Activated CD8-positive, alpha-beta memory T cell treated with anti-CD3 and anti-CD28 coated beads, Interleukin-2, amount 50 U/mL, for 4 hours (primary cell): Measurements from ENCODE around the gene PCCA.

Experiments
- DNase-seq: peaks from one replicate; pipeline ENCODE4 v3.0.0-alpha.2; 2020

PCCA gene

DNA sequence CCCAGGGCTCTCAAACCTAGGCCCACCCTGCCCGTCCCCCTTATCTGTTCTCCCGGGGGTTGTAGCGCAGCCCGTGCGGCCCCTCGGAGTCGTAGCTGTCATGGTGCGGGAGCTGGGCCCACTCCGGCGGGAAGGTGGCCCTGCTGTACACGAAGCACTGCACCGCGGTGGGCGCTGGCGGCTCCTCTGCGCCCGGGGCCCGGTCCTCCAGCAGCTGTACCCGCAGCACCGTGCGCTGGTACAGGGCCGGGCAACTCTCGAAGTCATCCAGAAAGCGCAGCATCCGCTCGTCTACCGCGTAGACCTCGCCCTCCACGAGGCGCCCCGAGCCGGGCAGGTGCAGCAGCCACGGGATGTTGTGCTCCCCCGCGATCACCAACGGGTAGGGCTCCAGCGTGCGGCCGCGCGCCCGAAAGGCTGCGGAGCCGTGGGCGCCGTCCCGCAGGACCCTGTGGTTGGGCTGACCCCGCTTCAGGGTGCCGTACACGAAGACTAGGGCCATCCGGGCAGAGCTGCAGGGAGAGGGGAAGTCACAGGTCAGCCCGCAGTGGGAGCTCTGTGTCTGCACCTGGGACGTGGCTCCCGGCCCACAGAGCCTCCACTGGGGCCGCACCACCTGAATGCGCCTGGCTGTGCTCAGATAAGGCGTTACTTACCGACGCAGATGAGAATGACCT lies 443.3 kb downstream of the PCCA start:
- DNase-seq = no peak

DNA sequence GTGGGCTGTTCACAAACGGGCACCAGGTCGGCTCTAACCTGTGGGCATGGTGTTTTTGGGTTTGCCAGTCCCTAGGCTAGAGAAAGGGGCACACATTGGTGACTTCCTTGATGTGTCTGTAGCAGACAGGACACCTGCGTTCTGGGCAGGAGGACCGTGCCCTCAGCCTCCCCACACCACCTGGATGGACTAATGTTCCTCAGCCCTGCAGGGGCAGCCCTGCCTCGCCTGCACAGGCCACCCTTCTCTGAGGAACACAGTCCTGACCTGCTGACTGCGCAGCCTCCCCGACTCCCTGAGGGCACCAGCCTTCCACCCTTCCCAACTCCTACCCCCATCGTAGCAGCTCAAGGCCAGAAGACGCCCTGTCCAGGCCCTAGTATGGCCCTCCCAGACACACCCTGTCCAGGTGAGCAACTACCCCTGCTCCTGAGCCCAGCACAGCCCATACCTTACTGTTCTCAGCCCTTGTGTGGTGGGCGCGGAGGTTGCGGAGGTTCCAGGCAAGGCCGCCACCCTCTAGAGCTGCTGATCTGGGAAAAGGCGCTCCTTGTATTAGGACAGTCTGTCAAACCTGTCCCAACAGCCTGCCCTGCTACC lies 444.0 kb downstream of the PCCA start:
- DNase-seq = no peak

DNA sequence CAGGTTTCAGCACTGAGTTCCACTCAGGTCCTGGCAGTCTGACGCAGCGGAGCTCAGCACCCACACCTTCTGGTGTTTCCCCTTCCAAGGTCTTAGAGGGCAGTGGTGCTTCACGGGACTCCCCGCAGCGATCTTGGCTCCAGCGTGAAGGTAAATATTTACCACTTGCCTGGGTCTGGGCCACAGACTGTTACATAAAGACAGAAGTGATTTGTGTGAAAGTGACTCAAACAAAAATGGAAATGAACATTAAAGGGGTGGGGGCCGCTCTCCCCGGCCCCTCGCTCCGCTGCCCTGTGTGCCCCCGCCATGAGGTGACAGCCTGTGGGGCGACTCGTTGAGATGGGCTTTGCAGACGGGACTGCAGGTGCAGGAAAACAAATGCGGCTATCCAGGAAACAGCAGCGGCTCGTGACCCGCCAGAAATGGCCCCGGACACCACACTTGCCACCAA lies 444.7 kb downstream of the PCCA start:
- no peak for DNase-seq

DNA sequence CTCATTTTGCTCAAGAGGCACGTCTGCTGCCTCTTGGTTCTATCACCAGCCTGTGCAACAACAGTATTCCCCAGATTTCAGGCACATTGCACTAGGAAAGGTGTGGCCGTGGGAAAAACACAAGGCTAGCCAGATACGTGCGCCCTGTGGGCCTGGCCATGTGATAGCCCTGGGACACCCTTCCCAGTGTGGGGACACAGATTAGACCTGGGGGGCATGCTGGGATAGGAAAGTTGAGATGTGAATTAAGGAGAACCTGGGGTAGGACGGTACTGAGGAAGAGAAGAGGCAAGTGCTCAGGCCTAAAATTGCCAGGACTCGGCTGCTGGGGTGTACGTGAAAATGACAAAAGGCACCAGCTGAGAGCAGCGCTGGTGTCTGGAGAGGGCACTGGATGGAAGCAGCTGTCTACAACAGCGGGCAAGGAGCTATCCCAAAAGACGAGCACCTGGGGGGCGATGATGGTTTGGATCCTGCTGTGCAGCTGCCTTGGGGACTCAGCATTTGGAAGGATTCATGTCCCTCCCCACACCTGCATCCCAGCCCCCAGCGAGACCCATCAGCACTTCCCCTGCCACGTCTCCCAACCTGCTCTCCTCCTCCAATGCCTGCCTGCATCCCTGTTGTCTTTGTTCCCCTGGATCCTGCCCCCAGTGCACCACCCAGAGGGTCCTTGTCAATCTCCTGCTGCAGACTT lies 445.4 kb downstream of the PCCA start:
- no peak for DNase-seq

DNA sequence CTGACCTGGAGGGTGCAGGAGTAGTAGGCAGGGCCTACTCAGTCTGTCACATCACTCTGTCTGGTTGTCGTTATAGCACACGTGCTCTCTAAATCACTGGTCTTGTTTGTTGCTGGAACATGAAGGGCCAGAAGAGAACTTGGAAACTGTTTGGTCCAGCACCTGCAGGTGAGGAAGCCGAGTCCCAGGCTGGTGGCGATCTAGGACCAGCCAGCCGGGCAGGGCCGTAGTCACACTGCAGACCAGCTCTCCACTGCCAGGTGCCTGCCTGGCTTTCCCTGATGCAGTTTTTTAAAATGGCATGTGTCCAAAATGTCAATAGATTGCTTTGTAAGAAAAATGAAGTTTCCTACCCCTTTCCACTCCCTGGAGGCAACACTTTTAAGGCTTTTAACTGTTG lies 446.0 kb downstream of the PCCA start:
- DNase-seq = no peak

DNA sequence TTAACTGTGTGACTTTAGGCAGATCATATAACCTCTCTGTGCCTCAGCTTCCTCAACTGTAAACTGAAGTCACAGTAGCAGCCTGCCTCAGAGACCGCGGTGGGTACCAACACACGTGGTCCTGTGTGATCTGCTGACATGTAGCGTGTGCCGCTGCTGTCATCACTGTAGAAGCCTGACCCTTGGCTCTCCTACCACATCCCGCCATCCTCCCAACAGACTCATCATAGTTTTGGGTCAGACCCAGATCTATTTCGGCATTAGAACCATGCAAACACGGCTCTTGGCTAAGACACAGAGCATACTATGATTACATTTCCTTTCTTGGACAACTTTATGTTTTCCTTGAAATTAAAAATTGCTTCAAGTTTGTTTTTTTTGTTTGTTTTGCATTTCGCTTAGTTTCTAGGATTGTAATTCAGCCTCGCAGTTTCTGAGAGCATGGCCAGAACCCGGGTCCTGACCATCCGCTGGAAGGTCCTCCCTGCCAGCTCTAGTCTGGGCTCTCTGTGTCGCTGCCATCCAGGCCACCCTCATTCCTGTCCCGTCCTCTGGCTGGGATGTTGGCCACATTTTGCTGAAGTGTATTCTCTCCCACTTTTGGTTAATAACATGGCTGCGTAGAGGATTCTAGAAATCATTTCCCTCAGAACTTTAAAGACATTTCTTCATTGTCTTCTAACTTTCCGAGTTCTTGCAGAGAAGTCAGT lies 446.7 kb downstream of the PCCA start:
- DNase-seq = no peak

DNA sequence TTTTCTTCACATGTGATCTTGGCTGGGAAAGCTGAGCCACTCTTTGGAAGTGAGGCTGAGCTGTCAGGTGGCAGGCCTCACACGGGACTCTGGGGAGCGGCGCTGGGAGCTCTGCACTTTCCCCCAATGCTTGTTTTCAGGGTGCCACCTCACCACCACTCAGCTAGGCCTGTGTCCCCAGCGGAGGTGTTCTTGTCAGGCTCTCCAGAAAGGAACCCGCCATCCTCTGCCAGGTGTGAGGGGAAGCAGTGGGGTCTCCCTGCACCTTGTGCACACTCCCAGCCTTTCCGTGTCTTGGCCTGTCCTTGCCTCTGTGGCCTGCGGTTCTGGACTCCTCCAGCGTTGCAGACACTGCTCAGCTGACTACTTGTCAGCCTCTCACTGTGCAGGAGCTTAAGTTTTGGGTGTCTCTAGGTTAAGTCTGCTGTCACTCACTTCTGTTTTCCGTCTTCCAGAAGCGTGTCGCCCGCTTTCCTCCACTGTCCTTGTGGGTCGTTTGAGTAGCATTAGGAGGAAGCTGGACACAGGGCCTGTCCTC lies 447.8 kb downstream of the PCCA start:
- DNase-seq = no peak

DNA sequence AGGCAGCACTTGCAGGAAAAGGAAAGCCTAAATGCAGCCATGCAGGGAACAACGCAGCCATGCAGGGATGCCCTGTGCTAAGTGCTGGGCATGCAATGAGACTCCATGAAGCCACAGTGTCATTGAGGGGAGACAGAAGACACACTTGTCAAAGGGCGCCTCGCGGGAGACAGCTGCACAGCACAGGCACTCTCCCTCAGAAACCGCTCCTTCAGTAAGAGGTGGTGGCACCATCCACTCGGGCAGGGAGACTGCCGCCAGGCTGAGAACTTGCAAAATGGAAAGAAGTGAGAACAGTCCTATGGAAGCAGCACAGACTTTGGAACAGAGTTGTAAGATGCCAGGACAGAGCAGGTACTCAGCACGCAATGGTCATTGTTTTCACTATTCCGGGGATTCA lies 448.6 kb downstream of the PCCA start:
- DNase-seq = no peak

DNA sequence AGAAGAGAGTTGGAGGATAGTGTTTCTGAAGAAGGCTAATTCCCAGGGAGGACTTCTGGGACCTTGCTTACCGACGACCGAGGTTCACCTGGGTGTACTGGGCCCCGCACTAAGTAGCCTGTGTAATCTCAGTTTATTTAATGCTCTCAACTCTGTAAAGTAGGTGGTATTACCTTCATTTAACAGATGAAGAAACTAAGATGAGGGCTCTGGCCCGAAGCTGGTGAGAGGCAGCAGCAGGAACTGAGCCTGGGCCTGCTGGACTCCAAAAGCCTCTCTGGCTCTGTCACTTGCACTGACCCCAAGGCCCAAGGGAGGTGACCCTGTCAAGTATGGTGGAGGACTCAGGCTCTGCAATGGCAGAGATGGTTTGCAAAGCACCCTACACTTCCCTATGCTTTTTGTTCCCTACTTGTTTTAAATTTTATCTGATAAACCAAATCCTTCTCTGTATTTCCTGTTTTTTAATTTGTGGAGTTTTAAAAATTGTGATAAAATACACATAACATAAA lies 449.1 kb downstream of the PCCA start:
- DNase-seq = no peak

DNA sequence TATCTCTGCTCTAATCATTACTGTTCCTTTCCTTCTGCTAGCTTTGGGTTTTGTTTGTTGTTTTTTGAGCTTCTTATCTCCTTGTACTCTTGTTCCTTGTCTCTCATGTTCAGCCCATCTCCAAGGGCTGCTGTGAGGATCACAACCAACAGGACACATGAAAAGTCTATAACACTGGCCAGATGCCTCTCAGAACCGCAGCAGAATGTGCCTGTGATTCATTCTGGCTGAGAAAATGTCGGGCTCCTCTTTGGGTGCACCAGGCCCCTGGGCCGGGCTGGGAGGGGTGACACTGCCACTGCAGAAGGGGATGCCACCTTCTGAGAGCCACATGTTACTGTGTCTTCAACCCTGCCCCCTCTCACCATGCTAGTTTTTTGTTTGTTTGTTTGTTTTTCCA lies 451.7 kb downstream of the PCCA start:
- DNase-seq = no peak

DNA sequence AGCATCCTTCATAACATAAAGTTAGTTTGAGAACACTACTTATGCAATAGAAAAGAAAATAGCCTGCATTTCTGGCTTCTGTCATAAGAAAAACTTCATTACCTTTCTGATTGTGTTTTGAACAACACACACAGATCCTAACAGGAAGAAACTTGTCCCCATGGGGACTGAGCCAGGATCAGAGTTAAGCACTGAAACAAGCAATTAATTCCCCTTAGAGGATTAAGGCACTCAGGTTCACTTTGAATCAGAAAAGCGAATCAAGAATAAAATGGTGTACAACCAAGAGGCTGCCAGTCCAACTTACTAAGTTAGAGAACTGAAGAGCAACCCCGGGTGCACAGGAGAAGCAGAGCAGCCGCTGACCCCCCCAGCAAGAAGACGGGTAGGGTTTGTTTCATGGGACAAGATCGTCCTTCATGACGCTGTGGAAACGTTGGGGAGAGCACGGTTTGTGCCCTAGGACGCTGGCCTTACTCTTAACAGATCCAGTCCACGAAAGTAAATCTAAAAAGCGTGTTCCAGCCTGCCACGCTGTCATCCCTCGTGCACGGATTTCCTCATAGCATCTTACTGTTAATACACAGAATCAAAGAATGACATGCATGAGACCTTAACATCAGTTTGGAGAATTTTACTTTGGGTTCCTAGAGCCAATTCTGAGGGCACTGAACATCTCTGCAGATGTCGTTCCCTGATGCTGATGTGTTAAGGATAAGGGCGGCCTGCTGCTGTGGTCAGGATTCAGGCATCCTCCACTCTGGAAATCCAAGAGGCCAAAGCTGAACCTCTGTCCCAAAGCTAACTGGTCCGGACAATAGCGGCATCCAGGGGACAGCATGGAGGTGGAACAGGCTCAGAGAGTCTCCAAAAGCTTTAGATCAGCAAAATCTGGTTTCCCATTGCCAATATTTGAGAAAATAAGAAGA lies 453.3 kb downstream of the PCCA start:
- DNase-seq = no peak

DNA sequence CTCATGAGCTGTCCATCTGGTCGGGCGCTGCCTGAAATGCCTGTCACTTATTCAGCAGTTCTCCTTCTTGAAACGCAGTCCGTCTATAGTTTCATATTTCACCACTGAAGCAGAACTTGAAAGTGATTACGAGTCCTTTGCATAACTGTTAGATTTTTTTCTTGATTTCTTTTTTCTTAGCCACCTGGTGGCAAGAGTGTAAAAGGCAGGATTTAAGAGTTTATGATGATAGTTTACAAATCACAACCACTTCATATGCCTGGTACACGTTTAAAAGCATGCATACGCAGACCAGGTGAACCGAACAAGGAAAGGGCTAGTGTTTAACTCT lies 453.9 kb downstream of the PCCA start:
- no peak for DNase-seq

DNA sequence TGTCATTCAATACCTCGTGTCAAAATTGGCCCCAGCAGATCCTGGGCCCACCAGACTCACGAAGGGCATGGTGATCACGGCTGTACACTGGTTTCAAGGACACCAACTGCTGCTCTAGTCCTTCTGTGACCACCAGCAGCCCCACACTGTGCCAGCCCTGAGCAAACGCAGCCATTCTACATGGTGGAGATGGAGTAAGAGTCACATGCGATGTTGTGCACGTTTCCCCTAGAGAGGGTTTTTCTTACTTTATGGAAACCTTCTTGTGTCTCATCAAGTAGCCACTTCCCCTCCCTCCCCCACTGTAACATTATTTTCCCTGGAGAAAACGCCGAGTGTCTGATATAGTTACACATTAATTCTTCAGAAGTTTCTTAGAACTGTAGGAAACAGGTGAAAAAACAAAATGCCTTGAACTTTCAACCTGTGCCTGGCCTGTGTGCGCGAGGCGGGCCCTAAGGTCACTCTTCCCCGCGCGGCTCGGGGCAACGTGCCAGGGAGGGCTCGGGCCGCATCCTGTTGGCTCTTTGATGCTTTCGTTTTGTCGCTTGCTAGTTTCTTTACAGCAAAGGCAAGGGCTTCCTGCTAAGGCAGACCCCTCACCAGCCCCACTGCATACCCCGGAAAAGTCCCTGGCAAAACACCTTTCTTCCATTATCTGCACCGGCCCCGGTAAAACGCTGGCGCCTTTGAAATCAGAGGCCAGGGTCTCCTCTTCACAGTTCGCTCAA lies 455.1 kb downstream of the PCCA start:
- no peak for DNase-seq

DNA sequence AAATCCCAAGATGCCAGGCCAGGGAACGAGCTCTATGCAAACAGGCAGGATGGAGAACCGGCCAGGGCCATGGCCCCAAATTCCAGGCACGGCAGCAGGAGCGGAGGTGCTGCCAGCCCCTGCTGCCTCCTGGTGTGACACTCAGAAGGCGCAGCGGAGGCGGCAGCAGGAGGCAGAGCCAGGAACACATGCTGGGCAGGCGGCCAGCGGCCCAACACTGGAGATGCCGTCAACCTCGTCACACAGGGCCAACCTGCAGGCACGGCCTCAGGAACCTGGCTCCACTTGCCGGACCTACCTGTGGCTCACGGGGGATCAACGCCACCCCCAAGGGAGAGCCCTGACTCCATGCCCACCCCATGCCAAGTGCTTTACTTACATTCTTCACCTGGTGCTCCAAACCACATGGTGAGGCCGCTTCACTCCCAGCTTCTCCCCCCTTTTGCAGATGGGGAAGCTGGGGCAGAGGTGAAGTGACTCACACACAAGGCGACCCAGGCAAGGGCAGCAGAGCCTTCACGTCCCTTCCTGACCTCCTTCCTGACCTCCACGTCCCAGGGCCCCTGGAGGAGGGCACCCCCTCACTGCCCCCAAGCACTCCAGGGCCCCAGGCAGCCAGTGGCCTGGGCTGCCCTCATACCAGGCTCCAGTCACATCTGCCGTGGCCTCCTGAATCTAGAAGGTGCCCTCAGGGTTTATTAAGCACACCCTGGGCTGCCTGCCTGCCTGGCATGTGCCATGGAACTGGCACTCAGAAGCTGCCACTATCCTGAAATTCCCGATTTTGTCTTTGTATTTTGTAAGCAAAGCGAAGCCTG lies 456.2 kb downstream of the PCCA start:
- DNase-seq = no peak

DNA sequence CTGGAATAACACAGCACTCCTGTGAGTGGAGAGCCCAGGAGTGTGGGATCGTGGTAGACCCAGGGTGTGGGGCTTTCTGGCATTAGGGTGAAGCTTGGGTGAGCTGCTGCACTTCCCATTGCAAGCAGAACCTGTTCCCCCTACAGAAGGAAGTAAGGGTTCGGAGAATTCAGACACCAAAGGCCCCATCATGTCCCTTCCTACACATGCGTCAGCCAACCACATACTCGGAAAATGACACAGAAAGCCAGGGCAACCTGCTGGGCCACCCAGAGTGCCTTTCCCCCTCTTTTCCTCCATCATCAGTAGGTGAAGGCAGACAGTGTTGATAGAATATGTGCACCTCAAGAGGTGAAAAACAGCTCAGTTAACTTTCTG lies 456.8 kb downstream of the PCCA start:
- DNase-seq = no peak

DNA sequence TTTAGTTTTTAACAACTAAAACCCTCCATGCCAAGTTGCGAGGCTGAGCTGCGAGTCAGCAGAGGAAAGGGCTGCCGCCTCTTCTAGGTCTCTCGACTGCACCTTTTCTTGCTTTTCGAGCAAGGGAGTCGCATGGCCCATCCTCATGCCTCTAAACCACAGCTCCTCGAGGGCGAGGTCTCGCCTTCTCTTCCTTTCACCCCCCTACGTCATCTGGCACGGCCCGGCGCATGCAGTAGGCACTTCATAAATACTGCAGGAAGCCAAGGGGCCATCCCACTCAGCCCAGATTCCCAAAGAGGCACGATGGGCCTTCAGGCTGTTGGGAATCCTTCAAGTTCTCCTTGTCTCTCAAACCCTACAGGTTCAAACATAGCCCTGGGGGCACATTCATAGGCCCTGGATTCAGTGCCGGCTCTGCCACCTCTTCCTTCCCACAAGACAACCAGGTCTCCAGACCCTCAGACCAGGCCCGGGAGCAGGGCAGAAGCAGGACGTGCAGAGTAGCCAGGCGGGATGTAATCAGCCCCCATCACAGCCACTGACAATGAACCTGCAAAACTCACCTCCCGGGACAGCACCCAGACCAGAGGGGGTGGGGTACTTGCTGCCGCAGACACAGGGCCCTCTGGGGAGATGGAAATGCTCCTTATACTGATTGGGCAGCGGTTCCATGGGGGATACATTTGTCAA lies 458.0 kb downstream of the PCCA start:
- DNase-seq = no peak

DNA sequence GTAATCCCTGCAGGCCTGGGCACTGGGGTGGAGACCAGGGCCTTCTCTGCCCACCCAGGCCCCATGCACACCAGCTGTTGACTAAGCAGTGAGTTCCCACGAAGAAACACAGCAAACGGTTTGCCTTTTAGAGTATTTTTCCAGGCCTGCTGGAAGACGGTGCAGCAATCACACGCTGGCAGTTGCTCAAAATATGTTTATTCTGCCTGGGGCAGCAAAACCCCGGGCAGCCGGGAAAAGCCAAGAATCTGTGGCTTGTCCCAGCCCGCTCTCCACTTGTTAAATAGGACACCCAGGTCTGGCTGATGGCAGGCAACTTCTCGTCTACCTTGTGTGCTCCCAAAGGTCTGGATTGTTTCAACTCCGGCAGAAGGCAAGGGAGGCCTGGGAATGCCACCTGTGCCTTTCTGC lies 458.9 kb downstream of the PCCA start:
- no peak for DNase-seq

DNA sequence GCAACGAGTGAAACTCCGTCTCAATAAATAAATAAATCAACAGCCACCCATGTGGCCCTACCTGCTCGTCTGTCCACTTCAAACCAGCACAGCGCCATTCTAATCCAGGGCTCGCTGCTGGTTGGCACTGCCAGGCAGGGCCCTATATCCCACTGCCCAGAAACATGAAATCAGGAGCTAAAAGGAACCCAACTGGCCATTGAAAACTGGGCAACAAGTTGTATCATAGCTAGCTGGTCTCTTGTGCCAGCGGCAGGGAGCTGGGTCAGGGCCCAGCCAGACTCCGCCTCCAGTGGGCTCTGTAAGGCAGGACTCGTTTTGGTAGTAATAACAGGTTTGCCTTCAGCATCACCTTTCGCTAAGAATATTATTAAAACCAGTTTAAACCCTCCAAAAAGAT lies 460.4 kb downstream of the PCCA start:
- DNase-seq = no peak

DNA sequence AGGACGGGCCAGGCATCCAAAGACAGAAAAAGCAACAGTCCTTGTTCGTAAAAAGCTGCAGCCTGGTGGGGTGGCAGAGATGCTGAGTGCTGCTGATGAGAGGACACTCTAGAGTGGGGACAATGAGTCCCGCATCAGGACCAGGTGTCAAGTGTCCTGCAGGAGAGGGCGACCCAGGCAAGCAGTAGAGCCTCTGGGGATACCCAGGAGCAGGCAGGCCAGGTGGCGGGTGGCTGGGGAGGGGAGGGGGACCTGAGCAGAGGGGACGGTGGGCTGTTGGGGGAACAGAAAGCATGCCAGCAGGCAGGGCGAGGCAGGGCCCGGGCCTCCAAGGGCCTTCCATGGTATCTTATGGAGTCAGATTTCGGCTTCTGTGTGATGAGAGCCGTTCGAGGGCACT lies 463.9 kb downstream of the PCCA start:
- DNase-seq = no peak

DNA sequence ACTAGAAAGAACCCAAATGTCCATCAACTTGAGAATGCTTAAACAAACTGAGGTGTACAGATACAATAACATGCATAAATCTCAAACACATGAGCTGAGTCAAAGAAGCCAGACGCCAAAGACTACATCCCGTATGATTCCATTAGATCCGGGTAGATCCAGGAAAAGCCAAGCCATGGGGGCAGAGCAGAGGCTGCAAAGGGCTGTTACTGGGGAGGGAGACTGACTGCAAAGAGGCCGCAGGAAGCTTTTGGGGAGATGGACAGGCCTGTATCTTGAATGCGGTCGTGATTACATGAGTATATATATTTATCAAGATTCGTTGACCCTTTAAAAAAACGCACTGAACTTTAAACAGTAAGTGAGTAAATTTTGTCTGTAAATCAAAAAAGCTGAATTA lies 471.0 kb downstream of the PCCA start:
- no peak for DNase-seq
